DND-41 (cell line): Measurements from ENCODE around the gene DNAH10.

ENCODE experiments used
- CTCF ChIP-seq: IDR thresholded peaks from 2 replicates; pipeline ENCODE4 v1.5.1; 2012; ENCODE audit warnings: borderline replicate concordance, low read length, moderate library complexity, mild to moderate bottlenecking; ENCODE audit not compliant: poor library complexity, severe bottlenecking; ENCODE audit errors: extremely low read depth
- EZH2 ChIP-seq: IDR thresholded peaks from 3 replicates; pipeline ENCODE4 v1.6.1; 2012; ENCODE audit warnings: borderline replicate concordance, low read depth, mild to moderate bottlenecking, moderate library complexity, low read length, inconsistent platforms; ENCODE audit not compliant: severe bottlenecking

- TF ChIP-seq CTCF, result no peak
- TF ChIP-seq EZH2, result no peak
These were observed 37.1 kb downstream of the DNAH10 start for GRCh38 chr12:123799227-123799626.
